Measurements from ENCODE around the gene MMP17. TPM values are rescaled to one million over a fixed set of nuclear protein-coding genes. Genes with fewer than 3 reads are reported as not detected.

The MMP17 gene
- total and polyA plus RNA-seq, 2 of the 4 experiments (the other 2 are of a cell fraction) = 1.4 to 11.8 TPM

DNA sequence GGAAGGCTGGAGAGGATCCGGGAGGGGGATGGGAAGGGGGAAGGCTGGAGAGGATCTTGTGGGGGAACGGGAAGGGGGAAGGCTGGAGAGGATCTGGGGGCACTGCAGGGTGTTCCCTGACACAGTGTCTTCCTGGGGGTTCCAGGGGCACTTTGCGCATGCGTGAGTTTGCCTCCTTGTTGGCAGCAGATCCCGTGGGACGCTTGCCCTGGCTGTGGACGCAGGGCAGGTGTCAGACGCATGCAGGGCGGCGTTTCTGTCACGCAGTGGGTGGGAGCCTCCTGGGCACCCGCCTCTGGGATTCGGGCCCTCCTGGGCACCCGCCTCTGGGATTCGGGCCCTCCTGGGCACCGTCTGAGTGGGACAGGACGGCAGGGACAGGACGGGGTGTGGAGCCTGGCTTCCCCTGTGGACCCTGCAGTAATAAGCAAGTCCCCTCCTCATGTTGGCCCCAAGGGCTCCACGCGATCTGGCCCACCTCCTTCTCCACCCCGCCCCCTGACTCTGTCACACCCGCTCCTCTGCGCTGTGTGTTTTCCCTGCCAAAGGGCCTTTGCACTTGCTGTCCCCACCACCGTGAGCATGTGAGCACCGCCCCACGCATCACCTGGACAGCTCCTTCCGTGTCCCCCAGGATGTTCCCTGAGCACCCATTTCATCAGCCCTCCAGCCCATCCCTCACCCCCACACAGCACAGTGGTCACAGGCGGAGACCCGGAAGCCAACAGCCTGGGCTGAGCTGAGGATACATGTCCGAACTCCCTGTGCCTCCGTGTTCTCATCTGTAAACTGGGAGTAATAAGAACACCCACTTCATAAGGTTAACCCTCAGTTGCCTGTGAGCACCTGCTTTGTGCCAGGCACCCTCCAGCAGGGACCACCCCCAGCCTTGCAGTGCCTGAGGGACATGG is 4.4 kb downstream of the MMP17 start:
- peak overlapping the region; percentile 61; the same call in 1 of the 2 replicates for H3K4ac ChIP-seq (ENCODE audit: low read depth, low read length)
- peak overlapping the region; percentile 65 for H2AK9ac ChIP-seq (replicated peaks; ENCODE audit: low read depth, low read length, poor library complexity)
- H3K4me3 ChIP-seq (ENCODE audit: insufficient read depth, low read depth, low read length) = peak overlapping the region; percentile 6; the same call in 1 of the 2 replicates
- dilution Hi-C loops (cut with HindIII; ENCODE audit: low sequenced_read_pairs, unreplicated experiment) = no loop called here
- intact Hi-C loops (cut with micrococcal nuclease) = loop anchor here (5.0 to 10.0 kb wide), 3 partner anchors 65 to 170 kb away; no protein-coding TSS in a partner anchor
- 0 out of 2 replicates have a peak overlapping the region, but pooled peaks have one; percentile 17 for H3K56ac ChIP-seq (ENCODE audit: extremely low read depth, insufficient read depth, low read length)
- POLR2A ChIA-PET (ENCODE audit: unreplicated experiment) = no interaction called here
- no peaks in the 10 kb centered on the region for H3K9me3 ChIP-seq (ENCODE audit: control insufficient read depth, insufficient read depth, low read length)
- peak overlapping the region in 1 of 2 experiments; percentile 84; a peak in 2 of 4 replicates for H4K8ac ChIP-seq (ENCODE audit: low read depth in 2 of 2, low read length in 2 of 2)
- no peak overlapping the region for H2BK120ac ChIP-seq (ENCODE audit: low read depth, low read length)
- H2BK20ac ChIP-seq (ENCODE audit: low read depth, low read length) = no peak overlapping the region
- peak overlapping the region; percentile 35 for H2BK5ac ChIP-seq (ENCODE audit: low read depth, low read length, poor library complexity, severe bottlenecking)
- peak overlapping the region; percentile 85; the same call in 1 of the 2 replicates for H2AK5ac ChIP-seq (ENCODE audit: low read depth, low read length)
- peak; percentile 30 for DNase-seq
- 33% methylated on average over 13 of the region's 31 CpGs; no CpG with 5 or more reads in 1 of the 2 experiments for WGBS, 2 experiments (ENCODE audit: extremely low coverage in 2 of 2, insufficient read length in 1 of 2)
- H3K14ac ChIP-seq (replicated peaks; ENCODE audit: low read depth, low read length) = no peak overlapping the region
- H3K27me3 ChIP-seq (ENCODE audit: control insufficient read depth, insufficient read depth, low read length) = no peaks in the 10 kb centered on the region; the same call in 1 of the 2 replicates
- BruUV-seq (replicated peaks) = no TSS peak
- H3K36me3 ChIP-seq (ENCODE audit: control insufficient read depth, insufficient read depth, low read length) = no peaks in the 10 kb centered on the region
- H3K23ac ChIP-seq (ENCODE audit: low read depth, low read length) = no peak overlapping the region
- no peak overlapping the region; the same call in 1 of the 2 replicates for H3K18ac ChIP-seq (ENCODE audit: low read depth, low read length)
- no peaks in the 10 kb centered on the region; the same call in 1 of the 2 replicates for H4K20me1 ChIP-seq (ENCODE audit: insufficient read depth, low read length)
- CTCF ChIA-PET = no interaction called here
- no peak overlapping the region; the same call in 1 of the 2 replicates for H4K5ac ChIP-seq (ENCODE audit: low read depth, low read length)
- H3K27ac ChIP-seq (ENCODE audit: insufficient read depth, low read length) = peak overlapping the region; percentile 87
- H4K91ac ChIP-seq (ENCODE audit: insufficient read depth, low read depth, low read length) = no peak overlapping the region
- H3K4me1 ChIP-seq (ENCODE audit: control insufficient read depth, insufficient read depth, low read length) = peaks cover 9% of the 10 kb centered on the region; the same call in 1 of the 2 replicates
- peak overlapping the region; percentile 75 for H2AFZ ChIP-seq (replicated peaks; ENCODE audit: low read length, poor library complexity)
- ATAC-seq (ENCODE audit: low read depth) = no peak
- H3K79me1 ChIP-seq (ENCODE audit: low read depth in 1 of 2, low read length in 2 of 2) = peaks cover 0 to 13% of the 10 kb centered on the region in 2 experiments; a peak in 2 of 4 replicates
- H3K9me1 ChIP-seq (ENCODE audit: insufficient read depth, low read length) = no peaks in the 10 kb centered on the region; the same call in 1 of the 2 replicates
- peak overlapping the region; percentile 76; the same call in 1 of the 2 replicates for H3K4me2 ChIP-seq (ENCODE audit: low read depth, low read length)
- in situ Hi-C loops (cut with MboI; ENCODE audit: low sequenced_read_pairs) = loop anchor here (25.0 kb wide), 1 partner anchor 720 kb away; no protein-coding TSS in a partner anchor
- H3K9ac ChIP-seq (ENCODE audit: low read depth, low read length) = peak overlapping the region; percentile 15; the same call in 1 of the 2 replicates
- no peak overlapping the region for H2BK15ac ChIP-seq (ENCODE audit: low read depth, low read length)
- no peak for TF ChIP-seq MAFK (IDR thresholded peaks at IDR 0.05; ENCODE audit: low read depth, low read length)
- TF ChIP-seq CHD1 (IDR thresholded peaks at IDR 0.05; ENCODE audit: low read depth, low read length) = no peak
- TF ChIP-seq RCOR1 (IDR thresholded peaks at IDR 0.05; ENCODE audit: insufficient replicate concordance, low read length) = no peak
- no peak for TF ChIP-seq BHLHE40 (IDR thresholded peaks at IDR 0.05; ENCODE audit: low read depth, low read length)
- TF ChIP-seq, protein P1, sequence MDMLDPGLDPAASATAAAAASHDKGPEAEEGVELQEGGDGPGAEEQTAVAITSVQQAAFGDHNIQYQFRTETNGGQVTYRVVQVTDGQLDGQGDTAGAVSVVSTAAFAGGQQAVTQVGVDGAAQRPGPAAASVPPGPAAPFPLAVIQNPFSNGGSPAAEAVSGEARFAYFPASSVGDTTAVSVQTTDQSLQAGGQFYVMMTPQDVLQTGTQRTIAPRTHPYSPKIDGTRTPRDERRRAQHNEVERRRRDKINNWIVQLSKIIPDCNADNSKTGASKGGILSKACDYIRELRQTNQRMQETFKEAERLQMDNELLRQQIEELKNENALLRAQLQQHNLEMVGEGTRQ (IDR thresholded peaks at IDR 0.05; ENCODE audit: low read depth, low read length) = no peak
- no peak for TF ChIP-seq RFX5 (IDR thresholded peaks at IDR 0.05; ENCODE audit: low read depth, low read length)
- TF ChIP-seq CEBPB (IDR thresholded peaks at IDR 0.05; ENCODE audit: low read depth, low read length) = no peak
- TF ChIP-seq RAD21 (IDR thresholded peaks at IDR 0.05; ENCODE audit: low read length) = no peak
- no peak for TF ChIP-seq NFE2L2 (IDR thresholded peaks at IDR 0.05; ENCODE audit: low read depth, low read length)
- TF ChIP-seq MAZ (IDR thresholded peaks at IDR 0.05; ENCODE audit: borderline replicate concordance, low read depth, low read length) = no peak
- TF ChIP-seq FOS (IDR thresholded peaks at IDR 0.05; ENCODE audit: low read depth, low read length) = no peak
- TF ChIP-seq, protein P2, sequence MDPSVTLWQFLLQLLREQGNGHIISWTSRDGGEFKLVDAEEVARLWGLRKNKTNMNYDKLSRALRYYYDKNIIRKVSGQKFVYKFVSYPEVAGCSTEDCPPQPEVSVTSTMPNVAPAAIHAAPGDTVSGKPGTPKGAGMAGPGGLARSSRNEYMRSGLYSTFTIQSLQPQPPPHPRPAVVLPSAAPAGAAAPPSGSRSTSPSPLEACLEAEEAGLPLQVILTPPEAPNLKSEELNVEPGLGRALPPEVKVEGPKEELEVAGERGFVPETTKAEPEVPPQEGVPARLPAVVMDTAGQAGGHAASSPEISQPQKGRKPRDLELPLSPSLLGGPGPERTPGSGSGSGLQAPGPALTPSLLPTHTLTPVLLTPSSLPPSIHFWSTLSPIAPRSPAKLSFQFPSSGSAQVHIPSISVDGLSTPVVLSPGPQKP (IDR thresholded peaks at IDR 0.05; ENCODE audit: borderline replicate concordance, low read depth, low read length) = no peak
- no peak for TF ChIP-seq SMC3 (IDR thresholded peaks at IDR 0.05; ENCODE audit: low read depth, low read length)
- no peak for TF ChIP-seq MXI1 (IDR thresholded peaks at IDR 0.05; ENCODE audit: borderline replicate concordance, low read depth, low read length)
